A673 (cell line): ENCODE measurements around the gene SLC38A9.

Source experiments
- EZH2 ChIP-seq: fragments of 200-600 bp; sonication (generic); IDR thresholded peaks from 2 replicates; pipeline ENCODE4 v1.6.1; 2017; ENCODE audit warnings: borderline replicate concordance, low read depth, mild to moderate bottlenecking, mixed read lengths, antibody characterized with exemption, low read length; ENCODE audit not compliant: poor library complexity, severe bottlenecking
- TF ChIP-seq, protein P1 (sequence below): fragments of 300-800, 200-600 bp; sonication (generic); conservative IDR thresholded peaks from 2 replicates; pipeline ENCODE4 v1.5.1; 2017; ENCODE audit warnings: low read depth, mild to moderate bottlenecking, antibody characterized with exemption, low read length, moderate library complexity, mixed read lengths

DNA sequence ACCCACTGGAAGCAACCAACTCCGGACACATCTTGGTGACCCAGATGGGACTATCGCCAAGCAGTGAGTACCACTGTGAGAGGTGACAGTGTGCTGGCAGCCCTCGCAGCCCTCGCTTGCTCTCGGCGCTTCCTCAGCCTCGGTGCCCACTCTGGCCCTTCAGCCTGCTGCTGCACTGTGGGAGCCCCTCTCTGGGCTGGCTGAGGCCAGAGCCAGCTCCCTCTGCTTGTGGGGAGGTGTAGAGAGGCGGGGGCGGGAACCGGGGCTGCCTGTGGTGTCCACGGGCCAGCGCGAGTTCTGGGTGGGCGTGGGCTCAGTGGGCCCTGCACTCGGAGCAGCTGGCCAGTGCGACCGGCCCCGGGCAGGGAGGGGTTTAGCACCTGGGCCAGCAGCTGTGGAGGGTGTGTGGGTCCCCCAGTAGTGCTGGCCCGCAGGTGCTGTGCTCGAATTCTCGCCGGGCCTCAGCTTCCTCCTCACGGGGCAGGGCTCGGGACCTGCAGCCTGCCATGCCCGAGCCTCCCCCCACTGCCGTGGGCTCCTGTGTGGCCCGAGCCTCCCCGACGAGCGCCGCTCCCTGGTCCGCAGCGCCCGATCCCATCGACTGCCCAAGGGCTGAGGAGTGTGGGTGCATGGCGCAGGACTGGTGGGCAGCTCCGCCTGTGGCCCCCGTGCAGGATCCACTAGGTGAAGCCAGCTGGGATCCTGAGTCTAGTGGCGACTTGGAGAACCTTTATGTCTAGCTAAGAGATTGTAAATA lies 98.8 kb downstream of the SLC38A9 start:
- TF ChIP-seq, protein P1, sequence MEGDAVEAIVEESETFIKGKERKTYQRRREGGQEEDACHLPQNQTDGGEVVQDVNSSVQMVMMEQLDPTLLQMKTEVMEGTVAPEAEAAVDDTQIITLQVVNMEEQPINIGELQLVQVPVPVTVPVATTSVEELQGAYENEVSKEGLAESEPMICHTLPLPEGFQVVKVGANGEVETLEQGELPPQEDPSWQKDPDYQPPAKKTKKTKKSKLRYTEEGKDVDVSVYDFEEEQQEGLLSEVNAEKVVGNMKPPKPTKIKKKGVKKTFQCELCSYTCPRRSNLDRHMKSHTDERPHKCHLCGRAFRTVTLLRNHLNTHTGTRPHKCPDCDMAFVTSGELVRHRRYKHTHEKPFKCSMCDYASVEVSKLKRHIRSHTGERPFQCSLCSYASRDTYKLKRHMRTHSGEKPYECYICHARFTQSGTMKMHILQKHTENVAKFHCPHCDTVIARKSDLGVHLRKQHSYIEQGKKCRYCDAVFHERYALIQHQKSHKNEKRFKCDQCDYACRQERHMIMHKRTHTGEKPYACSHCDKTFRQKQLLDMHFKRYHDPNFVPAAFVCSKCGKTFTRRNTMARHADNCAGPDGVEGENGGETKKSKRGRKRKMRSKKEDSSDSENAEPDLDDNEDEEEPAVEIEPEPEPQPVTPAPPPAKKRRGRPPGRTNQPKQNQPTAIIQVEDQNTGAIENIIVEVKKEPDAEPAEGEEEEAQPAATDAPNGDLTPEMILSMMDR = no peak
- TF ChIP-seq EZH2 = no peak
